ENCODE measurements around the gene GPX7.

GPX7 gene

GRCh38 chr1:52601991-52602855 lies at the start of gene GPX7:
Gene GPX7, plus strand, starts transcription at chr1:52602371. Its CDS starts 39 bp downstream, at chr1:52602410.
- peak; percentile 23 to 47 for DNase-seq
- TF ChIP-seq GATA1 (IDR thresholded peaks at IDR 0.05; ENCODE audit: low read depth, low read length), result no peak
- TF ChIP-seq POLR2A (IDR thresholded peaks at IDR 0.05; ENCODE audit: low read length), result no peak

GRCh38 chr1:52552505-52553361 lies 49.4 kb upstream of the GPX7 start, which contains the start of gene TUT4:
Gene TUT4, minus strand, starts transcription at chr1:52553092. Its CDS starts 26,812 bp downstream, at chr1:52526280.
- TF ChIP-seq GATA1 (IDR thresholded peaks at IDR 0.05; ENCODE audit: low read depth, low read length) (no peak), POLR2A (IDR thresholded peaks at IDR 0.05; ENCODE audit: low read length) (no peak)
- peak; percentile 80 to 85 for DNase-seq

GRCh38 chr1:52553362-52554266 lies 48.6 kb upstream of the GPX7 start:
- DNase-seq, result peak; percentile 78 to 80
- TF ChIP-seq GATA1 (IDR thresholded peaks at IDR 0.05; ENCODE audit: low read depth, low read length) (no peak), POLR2A (IDR thresholded peaks at IDR 0.05; ENCODE audit: low read length) (no peak)

DNA sequence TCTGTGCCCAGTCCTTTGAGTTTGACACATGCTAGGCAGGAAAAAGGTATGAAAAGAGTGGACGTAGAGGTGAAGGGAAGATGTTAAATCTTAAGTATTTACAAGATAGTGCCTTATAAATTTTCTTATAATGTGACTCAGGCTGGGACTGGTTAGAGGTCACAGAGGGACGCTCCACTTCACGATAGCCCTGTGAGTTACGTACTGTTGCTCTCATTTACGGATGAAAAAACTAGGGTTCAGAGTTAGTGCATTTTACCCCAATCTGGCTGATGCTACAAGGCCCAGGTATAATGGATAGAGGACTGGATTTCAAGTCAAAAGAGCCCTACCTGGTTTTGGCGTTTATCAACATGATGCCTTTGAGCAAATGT lies 47.9 kb upstream of the GPX7 start:
- DNase-seq, result no peak
- TF ChIP-seq POLR2A (IDR thresholded peaks at IDR 0.05; ENCODE audit: low read length) (no peak), GATA1 (IDR thresholded peaks at IDR 0.05; ENCODE audit: low read depth, low read length) (no peak)

DNA sequence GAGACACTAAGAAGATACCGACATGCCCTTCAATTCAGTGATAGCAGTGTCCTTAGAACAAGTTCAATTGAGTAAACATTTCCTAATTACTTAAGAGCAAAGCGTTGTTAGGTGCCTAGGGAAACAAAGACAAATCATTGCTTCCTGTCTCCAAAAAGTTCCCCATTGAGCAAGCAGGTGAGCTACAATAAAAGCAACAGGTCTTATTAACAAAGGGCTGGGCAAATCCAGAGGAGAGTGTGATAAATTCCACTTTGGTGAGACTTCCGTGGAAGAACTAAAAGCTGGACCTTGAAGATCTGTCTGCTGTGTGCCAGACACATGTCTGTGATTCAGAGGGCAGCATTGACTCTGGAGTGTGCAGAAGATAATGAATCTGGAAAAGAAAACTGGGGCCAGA lies 47.4 kb upstream of the GPX7 start:
- TF ChIP-seq GATA1 (IDR thresholded peaks at IDR 0.05; ENCODE audit: low read depth, low read length) (no peak), POLR2A (IDR thresholded peaks at IDR 0.05; ENCODE audit: low read length) (no peak)
- no peak for DNase-seq

DNA sequence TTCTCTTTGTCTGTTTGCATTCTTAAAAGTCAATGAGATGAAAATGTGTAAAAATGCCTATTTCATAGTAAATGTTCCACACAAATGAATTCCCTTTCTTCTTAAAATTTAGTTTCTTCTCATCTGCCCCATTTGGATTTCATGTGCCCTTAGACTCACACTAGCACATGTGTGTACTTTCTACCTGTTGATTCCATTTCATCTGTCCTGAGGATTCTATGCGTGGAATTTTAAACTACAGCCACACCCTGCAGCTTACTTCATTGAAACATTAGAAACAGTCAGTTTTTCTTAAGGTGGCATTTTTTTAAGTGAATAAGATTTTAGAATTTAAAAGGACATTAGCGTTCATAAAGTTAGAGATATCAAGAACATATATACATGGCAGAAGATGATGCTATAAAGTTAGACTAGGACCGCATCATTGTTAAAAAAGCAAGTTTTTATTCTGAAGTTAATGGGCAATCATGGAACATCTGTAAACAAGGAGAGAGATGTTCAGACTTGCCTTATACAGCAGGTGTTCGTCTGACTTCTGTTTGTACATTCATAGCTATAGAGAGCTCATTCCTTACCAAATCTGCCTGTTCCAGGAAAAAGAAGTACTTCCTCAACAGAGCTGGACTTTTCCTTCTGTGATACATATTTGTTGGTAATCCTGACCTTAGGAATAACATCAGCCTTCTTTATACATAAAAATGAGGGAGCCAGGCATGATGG lies 45.4 kb upstream of the GPX7 start:
- DNase-seq, result no peak
- TF ChIP-seq POLR2A (IDR thresholded peaks at IDR 0.05; ENCODE audit: low read length), result no peak
- TF ChIP-seq GATA1 (IDR thresholded peaks at IDR 0.05; ENCODE audit: low read depth, low read length), result no peak

DNA sequence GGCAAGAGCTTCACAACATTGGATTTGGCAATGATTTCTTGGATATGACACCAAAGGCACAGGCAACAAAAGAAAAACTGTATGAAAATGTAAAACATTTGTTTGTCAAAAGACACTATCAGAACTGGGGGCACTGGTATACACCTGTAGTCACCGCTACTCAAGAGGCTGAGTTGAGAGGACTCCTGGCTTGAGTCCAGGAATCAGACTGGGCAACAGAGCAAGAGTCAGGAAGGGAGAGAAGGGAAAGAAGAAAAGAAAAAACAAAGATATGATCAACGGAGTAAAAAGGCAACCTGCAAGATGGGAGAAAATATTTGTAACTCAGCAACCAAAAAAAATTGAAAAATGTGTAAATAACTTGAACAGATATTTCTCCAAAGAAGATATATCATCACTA lies 43.2 kb upstream of the GPX7 start:
- DNase-seq, result no peak
- TF ChIP-seq GATA1 (IDR thresholded peaks at IDR 0.05; ENCODE audit: low read depth, low read length) (no peak), POLR2A (IDR thresholded peaks at IDR 0.05; ENCODE audit: low read length) (no peak)

DNA sequence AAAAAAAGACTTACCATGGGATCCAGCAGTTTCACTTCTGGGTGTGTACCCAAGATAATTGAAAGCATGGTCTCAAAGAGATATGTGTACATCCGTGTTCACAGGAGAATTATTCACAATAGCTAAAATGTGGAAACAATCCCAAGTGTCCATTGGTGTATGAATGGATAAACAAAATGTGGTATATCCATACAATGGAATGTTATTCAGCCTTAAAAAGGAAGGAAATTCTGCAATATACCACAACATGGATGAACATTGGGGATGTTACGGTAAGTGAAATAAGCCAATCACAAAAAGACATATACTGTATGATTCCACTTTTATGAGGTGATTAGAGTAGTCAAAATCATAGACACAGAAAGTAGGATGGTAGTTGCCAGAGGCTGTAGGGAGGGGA lies 42.3 kb upstream of the GPX7 start:
- no peak for DNase-seq
- TF ChIP-seq POLR2A (IDR thresholded peaks at IDR 0.05; ENCODE audit: low read length), result no peak

DNA sequence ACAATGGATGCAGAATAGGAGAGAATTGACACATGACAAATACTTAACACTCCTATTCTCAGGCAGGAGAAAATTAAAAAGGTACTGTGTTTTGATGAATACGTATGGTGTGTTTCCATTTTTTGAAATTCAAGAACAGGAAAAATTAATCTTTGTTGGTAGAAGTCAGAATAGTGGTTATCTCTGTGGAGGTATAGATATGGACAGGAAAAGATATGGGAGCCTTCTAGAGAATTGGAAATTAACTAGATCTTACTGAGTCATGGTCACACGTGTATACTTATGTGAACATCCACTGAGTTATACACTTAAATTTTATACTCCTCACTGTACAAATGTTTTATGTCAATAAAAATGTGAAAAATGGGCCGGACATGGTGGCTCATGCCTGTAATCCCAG lies 39.4 kb upstream of the GPX7 start:
- no peak for TF ChIP-seq POLR2A (IDR thresholded peaks at IDR 0.05; ENCODE audit: low read length)
- no peak for TF ChIP-seq GATA1 (IDR thresholded peaks at IDR 0.05; ENCODE audit: low read depth, low read length)
- no peak for DNase-seq

- TF ChIP-seq GATA1 (IDR thresholded peaks at IDR 0.05; ENCODE audit: low read depth, low read length) (no peak), POLR2A (IDR thresholded peaks at IDR 0.05; ENCODE audit: low read length) (no peak)
- no peak for DNase-seq
These were observed 34.2 kb upstream of the GPX7 start for GRCh38 chr1:52567943-52568342.

DNA sequence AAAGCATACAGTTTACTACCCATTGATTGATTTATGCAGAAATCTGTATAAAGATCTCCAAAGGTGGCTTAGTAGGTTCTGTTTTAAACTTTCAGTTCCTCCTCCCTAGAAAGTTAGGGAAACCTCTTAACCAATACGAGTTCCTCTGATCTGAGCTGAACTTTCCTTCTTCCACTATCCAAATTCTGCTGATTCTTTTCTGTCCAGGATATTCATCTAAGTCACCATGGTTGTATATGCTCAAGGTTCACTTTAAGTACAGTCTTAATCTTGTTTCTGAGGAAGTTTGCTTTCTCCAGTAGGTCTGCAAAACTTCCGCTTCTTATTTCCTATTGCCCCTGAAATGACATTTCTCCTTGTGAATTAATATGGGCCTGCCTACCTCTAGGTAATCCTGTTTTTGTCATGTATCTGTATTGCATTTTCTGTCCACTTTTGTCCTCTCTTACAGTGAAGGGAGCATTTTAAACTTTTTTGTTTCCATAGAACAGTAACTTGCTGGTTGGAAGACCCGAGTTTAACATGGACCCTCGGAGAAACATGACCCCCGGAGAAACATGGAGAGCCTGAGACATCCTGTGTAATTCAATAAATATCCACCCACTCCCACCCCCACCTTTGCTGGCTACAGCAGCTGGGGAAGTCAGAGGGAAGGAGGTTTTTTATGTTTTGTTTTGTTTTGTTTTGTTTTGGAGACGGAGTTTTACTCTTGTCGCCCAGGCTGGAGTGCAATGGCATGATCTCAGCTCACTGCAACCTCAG lies 32.5 kb upstream of the GPX7 start:
- no peak for DNase-seq

GRCh38 chr1:52571783-52572182 lies 30.4 kb upstream of the GPX7 start:
- DNase-seq, result peak; percentile 31 to 52
- TF ChIP-seq POLR2A (IDR thresholded peaks at IDR 0.05; ENCODE audit: low read length) (no peak), GATA1 (IDR thresholded peaks at IDR 0.05; ENCODE audit: low read depth, low read length) (no peak)

More for the DNA sequence above, 32.5 kb upstream of the GPX7 start:
- TF ChIP-seq POLR2A (IDR thresholded peaks at IDR 0.05; ENCODE audit: low read length) (no peak), GATA1 (IDR thresholded peaks at IDR 0.05; ENCODE audit: low read depth, low read length) (no peak)
